Mammary epithelial cell (primary cell): ENCODE results near the gene CCDC83.

ENCODE experiments used
- CTCF ChIP-seq, 2 donors: IDR thresholded peaks in 1 of 2; conservative IDR thresholded peaks in 1 of 2; 2 replicates each; pipeline ENCODE4 v1.5.1; 2011 to 2012; ENCODE audit warnings: inconsistent platforms in 2 of 2, low read length in 2 of 2, mild to moderate bottlenecking in 2 of 2, control low read depth in 1 of 2, low read depth in 1 of 2; ENCODE audit not compliant: insufficient read depth in 1 of 2; ENCODE audit errors: extremely low read depth in 1 of 2
- EZH2 ChIP-seq: IDR thresholded peaks from 2 replicates; pipeline ENCODE4 v1.6.1; 2012; ENCODE audit warnings: low read length, inconsistent platforms, borderline replicate concordance

- TF ChIP-seq CTCF (conservative IDR thresholded peaks at IDR 0.05 in 1 of 2, IDR thresholded peaks at IDR 0.05 in 1 of 2; ENCODE audit: extremely low read depth in 1 of 2, insufficient read depth in 1 of 2, low read depth in 1 of 2, low read length in 2 of 2): no peak
- no peak for TF ChIP-seq EZH2
Measured at GRCh38 chr11:85935751-85936150, 80.6 kb downstream of the CCDC83 start.
